H1 (cell line): ENCODE data around the gene SGMS2. TPM values are rescaled to one million over a fixed set of nuclear protein-coding genes. Genes with fewer than 3 reads are reported as not detected.

Experiments
- CTCF ChIA-PET: fragments of 300-600 bp; sonication (Branson Sonifier 250); formaldehyde crosslinking; loops from one replicate; lab custom pipeline; 2021; ENCODE audit not compliant: partially characterized antibody; lab: Charles Lee
- POLR2A ChIA-PET: fragments of 300-600 bp; sonication (Branson Sonifier 250); formaldehyde crosslinking; loops from one replicate; lab custom pipeline; 2021; ENCODE audit warnings: inconsistent platforms; ENCODE audit not compliant: partially characterized antibody; lab: Charles Lee
- DNase-seq, 2 experiments: peaks; one replicate each; pipeline versions ENCODE4 v3.0.0 to v3.0.0-alpha.2; 2010 to 2022; ENCODE audit warnings: low spot score in 2 of 2, low read depth in 1 of 2, mixed read lengths in 1 of 2
- FAIRE-seq: peaks from 2 replicates; lab custom pipeline; 2011; peaks lifted over from hg19 to GRCh38; lab: Jason Lieb, UNC
- H2AFZ ChIP-seq: 2 replicates; pipeline ENCODE4 v1.8.1; 2012; ENCODE audit warnings: low read length, inconsistent platforms
- H2AK5ac ChIP-seq: 2 replicates; pipeline ENCODE4 v1.6.1; 2013; ENCODE audit warnings: low read depth, low read length
- H2BK120ac ChIP-seq: replicated peaks from 2 replicates; pipeline ENCODE3; 2013; ENCODE audit warnings: low read depth, low read length, inconsistent platforms
- H2BK12ac ChIP-seq: 2 replicates; pipeline ENCODE4 v1.6.1; 2013; ENCODE audit warnings: low read depth, low read length
- H2BK15ac ChIP-seq: 2 replicates; pipeline ENCODE4 v1.6.1; 2013; ENCODE audit warnings: low read length
- H2BK20ac ChIP-seq: 2 replicates; pipeline ENCODE4 v1.6.1; 2013; ENCODE audit warnings: low read length
- H2BK5ac ChIP-seq: 2 replicates; pipeline ENCODE4 v1.6.1; 2013; ENCODE audit warnings: low read depth, low read length
- H3K14ac ChIP-seq: 2 replicates; pipeline ENCODE4 v1.6.1; 2013; ENCODE audit warnings: inconsistent platforms; ENCODE audit not compliant: insufficient read length
- H3K18ac ChIP-seq: 2 replicates; pipeline ENCODE4 v1.6.1; 2013; ENCODE audit warnings: low read length; ENCODE audit errors: extremely low read depth
- H3K23ac ChIP-seq: 2 replicates; pipeline ENCODE4 v1.6.1; 2013; ENCODE audit warnings: inconsistent platforms; ENCODE audit not compliant: insufficient read length
- H3K23me2 ChIP-seq: 2 replicates; pipeline ENCODE4 v1.6.1; 2013; ENCODE audit warnings: low read depth, low read length
- H3K27ac ChIP-seq: 2 replicates; pipeline ENCODE4 v1.6.1; 2011; ENCODE audit warnings: low read depth, low read length, inconsistent platforms
- H3K27me3 ChIP-seq, 4 experiments: replicated peaks in 1 of 4; 1 replicate in 1 of 4; 2 replicates in 3 of 4; pipeline versions ENCODE4 v1.6.1 to v1.8.1; 2011 to 2013; ENCODE audit warnings: low read length in 3 of 4, mild to moderate bottlenecking in 3 of 4, inconsistent platforms in 2 of 4, mixed read lengths in 2 of 4, moderate library complexity in 1 of 4; ENCODE audit not compliant: control insufficient read depth in 3 of 4, insufficient read depth in 3 of 4; ENCODE audit errors: extremely low read depth in 1 of 4
- H3K36me3 ChIP-seq, 4 experiments: 2 replicates each; pipeline versions ENCODE4 v1.6.1 to v1.8.1; 2011 to 2013; ENCODE audit warnings: mild to moderate bottlenecking in 4 of 4, low read length in 3 of 4, moderate library complexity in 2 of 4, control low read depth in 1 of 4, inconsistent platforms in 1 of 4; ENCODE audit not compliant: insufficient read depth in 4 of 4, control insufficient read depth in 2 of 4
- H3K4ac ChIP-seq: replicated peaks from 2 replicates; pipeline ENCODE3; 2013; ENCODE audit warnings: low read length, low read depth, mixed read lengths, inconsistent platforms; ENCODE audit not compliant: insufficient read length
- H3K4me1 ChIP-seq, 4 experiments: replicated peaks in 1 of 4; 1 replicate in 1 of 4; 2 replicates in 3 of 4; pipeline versions ENCODE4 v1.6.1 to v1.8.1; 2011 to 2013; ENCODE audit warnings: low read length in 3 of 4, inconsistent platforms in 2 of 4, mixed read lengths in 1 of 4; ENCODE audit not compliant: insufficient read depth in 4 of 4, control insufficient read depth in 3 of 4
- H3K4me2 ChIP-seq, 2 experiments: 2 replicates each; pipeline versions ENCODE4 v1.6.1 to v1.8.1; 2011 to 2013; ENCODE audit warnings: low read depth in 2 of 2, low read length in 2 of 2, control low read depth in 1 of 2, inconsistent platforms in 1 of 2, mild to moderate bottlenecking in 1 of 2; ENCODE audit not compliant: insufficient read depth in 1 of 2
- H3K4me3 ChIP-seq, 4 experiments: fragments of 200-600, 300-600 bp in 1 of 4; sonication (generic), shearing (Covaris generic), sonication (Bioruptor Twin) in 1 of 4; 2 replicates each; pipeline versions ENCODE4 v1.5.1 to v1.8.1; 2011 to 2016; ENCODE audit warnings: low read length in 4 of 4, low read depth in 3 of 4, control low read depth in 2 of 4, inconsistent platforms in 2 of 4, mild to moderate bottlenecking in 2 of 4, mixed read lengths in 1 of 4, moderate library complexity in 1 of 4; ENCODE audit not compliant: insufficient read depth in 2 of 4; ENCODE audit errors: extremely low read depth in 1 of 4
- H3K56ac ChIP-seq: replicated peaks from 2 replicates; pipeline ENCODE3; 2013; ENCODE audit warnings: low read depth, mild to moderate bottlenecking, mixed read lengths, low read length, inconsistent platforms; ENCODE audit not compliant: insufficient read length
- H3K79me1 ChIP-seq: 2 replicates; pipeline ENCODE4 v1.6.1; 2013; ENCODE audit warnings: low read depth, low read length, control low read depth
- H3K79me2 ChIP-seq, 2 experiments: 2 replicates each; pipeline versions ENCODE4 v1.6.1 to v1.8.1; 2012 to 2013; ENCODE audit warnings: low read length in 2 of 2, mild to moderate bottlenecking in 2 of 2, inconsistent platforms in 1 of 2; ENCODE audit not compliant: insufficient read depth in 2 of 2, control insufficient read depth in 1 of 2
- H3K9ac ChIP-seq, 4 experiments: replicated peaks in 1 of 4; 1 replicate in 1 of 4; 2 replicates in 3 of 4; pipeline versions ENCODE4 v1.6.1 to v1.8.1; 2011 to 2013; ENCODE audit warnings: low read depth in 3 of 4, low read length in 3 of 4, control low read depth in 2 of 4, mild to moderate bottlenecking in 2 of 4, moderate library complexity in 2 of 4, inconsistent platforms in 1 of 4; ENCODE audit errors: extremely low read depth in 1 of 4
- H3K9me3 ChIP-seq, 2 experiments: 2 replicates each; pipeline versions ENCODE4 v1.6.1 to v1.8.1; 2012 to 2013; ENCODE audit warnings: mild to moderate bottlenecking in 2 of 2, moderate library complexity in 2 of 2, control low read depth in 1 of 2, inconsistent platforms in 1 of 2, low read depth in 1 of 2, low read length in 1 of 2, mixed read lengths in 1 of 2; ENCODE audit not compliant: insufficient read depth in 2 of 2
- H4K20me1 ChIP-seq, 2 experiments: replicated peaks in 1 of 2; 2 replicates each; pipeline versions ENCODE3 to v1.8.1; 2011 to 2013; ENCODE audit warnings: inconsistent platforms in 2 of 2, low read length in 2 of 2, mild to moderate bottlenecking in 1 of 2; ENCODE audit not compliant: insufficient read depth in 2 of 2, control insufficient read depth in 1 of 2
- H4K5ac ChIP-seq: 2 replicates; pipeline ENCODE4 v1.6.1; 2013; ENCODE audit warnings: low read length, low read depth, mixed read lengths, inconsistent platforms; ENCODE audit not compliant: insufficient read length
- H4K8ac ChIP-seq: 2 replicates; pipeline ENCODE4 v1.8.0; 2013; ENCODE audit warnings: mild to moderate bottlenecking, moderate library complexity, low read length, inconsistent platforms; ENCODE audit not compliant: insufficient read depth; ENCODE audit errors: extremely low read depth
- H4K91ac ChIP-seq: replicated peaks from 2 replicates; pipeline ENCODE3; 2013; ENCODE audit warnings: low read length, mixed read lengths, inconsistent platforms; ENCODE audit not compliant: insufficient read length
- SAP30 ChIP-seq: fragments of 300-600 bp; sonication (generic); IDR thresholded peaks from 2 replicates; pipeline ENCODE4 v1.7.1; 2012; ENCODE audit warnings: low read length, moderate library complexity, mild to moderate bottlenecking, inconsistent platforms; ENCODE audit not compliant: insufficient read depth, insufficient replicate concordance
- USF2 ChIP-seq: IDR thresholded peaks from 2 replicates; pipeline ENCODE4 v1.6.1; 2011; ENCODE audit warnings: low read length, improper control_type of control experiment
- WGBS, 2 experiments: shearing (Covaris generic) in 1 of 2; methylation state at CpG; one replicate each; pipeline versions ENCODE4 v1.1.6 to v1.1.7; 2013 to 2015; ENCODE audit warnings: low lambda C conversion rate in 2 of 2, mixed read lengths in 2 of 2, inconsistent platforms in 1 of 2, low coverage in 1 of 2, missing lambda C conversion rate in 1 of 2; ENCODE audit not compliant: insufficient replicate concordance in 2 of 2, insufficient coverage in 1 of 2, insufficient read length in 1 of 2; ENCODE audit errors: extremely low coverage in 1 of 2, missing lambda C conversion rate in 1 of 2; 5-methylcytosine and 5-hydroxymethylcytosine counted together
- polyA plus RNA-seq, 7 experiments: library from polyadenylated mRNA; depleted of rRNA in 3 of 7; stranded (reverse) in 5 of 7; unstranded in 2 of 7; fragments of >200 nt in 5 of 7; fragments of 200-250 nt in 2 of 7; gene quantifications; 1 replicate in 5 of 7; 2 replicates in 1 of 7; 4 replicates in 1 of 7; pipeline versions ENCODE4 v1.2.1 to v1.2.3, GENCODE V29; 2011 to 2013; ENCODE audit warnings: missing spikeins in 2 of 7, mixed read lengths in 2 of 7
- total RNA-seq: library from RNA; stranded (reverse); fragmentation: NEBNext Ultra II Directional; extraction: Animal tissue kit (Norgen Biotek cat#: 25700); gene quantifications from 2 replicates; pipeline ENCODE4 v1.2.1, GENCODE V29; 2021

Gene SGMS2
- total and polyA plus RNA-seq, 2 of the 8 experiments (the other 6 are each of a cell fraction or from before 2014, with no cell fraction given), result 0.04 to 1.3 TPM

- WGBS, 2 experiments, result 87% methylated on average over 8 of the region's 8 CpGs; no CpG with 5 or more reads in 1 of the 2 experiments
- no peak for FAIRE-seq
- TF ChIP-seq USF2 (no peak), SAP30 (no peak)
- TF ChIP-seq, all 59 proteins: peak for 0
- Histone ChIP-seq H3K4me2 (no peak overlapping the region), H3K9me3 (no peaks in the 10 kb centered on the region), H3K18ac (no peak overlapping the region), H3K4me1 (no peaks in the 10 kb centered on the region), H3K79me2 (no peaks in the 10 kb centered on the region), H3K79me1 (no peaks in the 10 kb centered on the region), H3K36me3 (no peaks in the 10 kb centered on the region), H2BK12ac (no peak overlapping the region), H4K5ac (no peak overlapping the region), H3K4ac (no peak overlapping the region), H2AK5ac (no peak overlapping the region), H3K9ac (no peak overlapping the region), H3K56ac (no peak overlapping the region), H2AFZ (no peak overlapping the region), H4K20me1 (no peaks in the 10 kb centered on the region), H2BK5ac (no peak overlapping the region), H3K23me2 (no peaks in the 10 kb centered on the region), H3K23ac (no peak overlapping the region), H4K8ac (no peak overlapping the region), H2BK20ac (no peak overlapping the region), H3K27me3 (no peaks in the 10 kb centered on the region), H3K14ac (no peak overlapping the region), H3K27ac (no peak overlapping the region), H2BK120ac (no peak overlapping the region), H2BK15ac (no peak overlapping the region), H3K4me3 (no peak overlapping the region), H4K91ac (no peak overlapping the region)
- ChIA-PET CTCF (interaction anchor here (0.6 to 1.0 kb wide), 3 partner anchors 11 to 249 kb away, joined by 3 to 4 read pairs (median 3); no protein-coding TSS in a partner anchor), POLR2A (no interaction called here)
- no peak for DNase-seq
Measured at GRCh38 chr4:107870916-107871786, 46.4 kb downstream of the SGMS2 start.
